SK-N-MC (cell line): ENCODE results near the gene DPM1.
"Not testable (repeated sequence)": the region's sequence is repeated elsewhere in the genome, so short reads cannot be mapped to it uniquely, and the experiment has no call there.

Source experiments
- DNase-seq: peaks from one replicate; pipeline ENCODE4 v3.0.0-alpha.2; 2011; ENCODE audit warnings: low read depth, low spot score
- H3K27ac ChIP-seq: fragments of 200-600 bp; sonication (generic); 2 replicates; pipeline ENCODE4 v1.5.1; 2016; ENCODE audit warnings: mixed run types
- H3K36me3 ChIP-seq: fragments of 200-600 bp; sonication (generic); 2 replicates; pipeline ENCODE4 v1.6.1; 2017; ENCODE audit warnings: antibody characterized with exemption, low read length, mixed read lengths; ENCODE audit not compliant: insufficient read depth
- H3K4me3 ChIP-seq: fragments of 200-600 bp; sonication (generic); 2 replicates; pipeline ENCODE4 v1.5.1; 2016
- H3K9ac ChIP-seq: fragments of 200-600 bp; sonication (generic); 2 replicates; pipeline ENCODE4 v1.8.0; 2017; ENCODE audit warnings: mixed run types, mixed read lengths; ENCODE audit not compliant: insufficient read length
- H3K9me3 ChIP-seq: fragments of 200-600 bp; sonication (generic); 2 replicates; pipeline ENCODE4 v1.6.1; 2017; ENCODE audit warnings: low read depth, mild to moderate bottlenecking, antibody characterized with exemption, low read length, moderate library complexity, mixed read lengths
- EZH2 ChIP-seq: fragments of 200-600 bp; sonication (generic); IDR thresholded peaks from one replicate; pipeline ENCODE4 v1.6.1; 2017; ENCODE audit warnings: antibody characterized with exemption
- FOXP2 ChIP-seq: optimal IDR thresholded peaks from 2 replicates; pipeline ENCODE3; 2011; ENCODE audit warnings: mild to moderate bottlenecking, moderate library complexity; ENCODE audit not compliant: insufficient read depth; ENCODE audit errors: extremely low read length, control extremely low read depth
- POLR2AphosphoS5 ChIP-seq: IDR thresholded peaks from 2 replicates; pipeline ENCODE4 v1.6.1; 2012; ENCODE audit warnings: mild to moderate bottlenecking, low read depth, low read length, borderline replicate concordance

The DPM1 gene

DNA sequence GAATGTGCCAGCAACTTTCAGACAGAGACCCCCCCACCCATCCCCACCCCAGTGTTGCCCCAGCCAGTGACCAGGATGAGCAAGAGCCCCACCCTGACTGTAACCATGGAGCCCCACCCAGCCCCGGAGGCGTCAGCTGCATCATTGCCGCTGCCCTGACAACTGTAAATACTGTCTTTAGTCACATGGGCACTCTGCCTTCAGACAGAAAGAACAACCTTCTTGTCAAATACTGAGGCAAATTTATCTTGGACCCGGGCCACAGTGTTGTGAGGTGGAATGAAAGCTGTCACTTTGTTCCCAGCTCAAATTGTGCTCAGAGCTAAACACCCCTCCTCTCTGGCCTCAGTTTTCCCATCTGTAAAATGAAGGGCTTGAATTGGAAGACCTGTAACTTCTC lies 24.0 kb upstream of the DPM1 start:
- Histone ChIP-seq H3K27ac (no peak overlapping the region), H3K4me3 (no peak overlapping the region)
- no peak for DNase-seq

DNA sequence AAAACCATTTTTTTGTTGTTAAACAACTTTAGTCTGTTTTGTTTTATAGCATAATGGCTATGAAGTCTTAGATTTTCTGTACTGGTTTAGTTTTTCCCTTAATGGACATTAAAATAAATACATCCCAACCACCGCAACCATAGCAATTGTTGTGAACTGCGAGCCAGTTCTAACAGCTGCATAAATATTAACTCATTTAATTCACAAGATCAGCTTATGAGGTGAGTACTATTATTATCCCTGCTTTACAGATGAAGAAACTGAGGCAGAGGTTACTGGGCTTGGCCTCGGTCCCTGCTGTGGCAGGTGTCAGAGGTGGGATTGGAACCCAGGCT lies 23.3 kb upstream of the DPM1 start:
- DNase-seq, result no peak
- Histone ChIP-seq H3K27ac (no peak overlapping the region), H3K4me3 (no peak overlapping the region), H3K36me3 (no peaks in the 10 kb centered on the region), H3K9me3 (no peaks in the 10 kb centered on the region), H3K9ac (no peak overlapping the region)
- TF ChIP-seq POLR2AphosphoS5 (no peak), FOXP2 (no peak), EZH2 (no peak)

More for the DNA sequence above, 24.0 kb upstream of the DPM1 start:
- Histone ChIP-seq H3K9ac (no peak overlapping the region), H3K9me3 (no peaks in the 10 kb centered on the region), H3K36me3 (no peaks in the 10 kb centered on the region)
- TF ChIP-seq FOXP2, result no peak
- TF ChIP-seq POLR2AphosphoS5, result no peak
- TF ChIP-seq EZH2, result no peak

- Histone ChIP-seq H3K9ac (no peak overlapping the region), H3K9me3 (no peaks in the 10 kb centered on the region), H3K4me3 (no peak overlapping the region), H3K36me3 (no peaks in the 10 kb centered on the region), H3K27ac (no peak overlapping the region)
- peak; percentile 18 for DNase-seq
- TF ChIP-seq FOXP2, result no peak
- TF ChIP-seq POLR2AphosphoS5, result no peak
- no peak for TF ChIP-seq EZH2
These were observed 22.8 kb upstream of the DPM1 start for GRCh38 chr20:50980851-50981713.

DNA sequence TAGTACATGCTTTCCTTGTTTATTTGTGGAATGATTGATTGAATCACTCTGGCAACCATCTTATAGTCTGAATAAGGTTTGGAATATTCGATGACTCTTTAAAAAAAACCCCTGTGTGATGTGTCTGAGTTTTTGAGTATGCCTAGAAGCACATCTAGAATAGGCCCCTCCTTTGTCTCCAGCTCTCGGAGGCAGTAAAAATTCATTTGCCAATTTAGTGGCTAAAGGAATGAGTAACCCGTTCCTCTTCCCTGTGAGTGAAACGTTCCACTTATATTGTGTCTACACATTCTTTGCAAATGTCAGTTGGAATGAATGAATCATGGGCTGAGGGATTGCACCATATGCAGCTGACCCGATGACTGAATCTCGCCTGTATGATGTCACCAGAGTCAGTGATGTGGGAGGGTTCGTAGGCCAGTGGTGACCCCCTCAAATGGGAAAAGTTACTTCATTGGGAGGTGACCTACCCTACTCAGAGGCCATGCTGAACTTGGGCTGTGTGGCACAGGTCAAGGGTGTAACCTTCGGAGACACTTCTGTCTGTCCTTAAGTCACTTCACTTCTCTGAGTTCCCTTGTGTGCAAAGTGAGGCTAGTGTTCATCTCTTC lies 21.8 kb upstream of the DPM1 start:
- TF ChIP-seq FOXP2, result no peak
- no peak for TF ChIP-seq POLR2AphosphoS5
- no peak for TF ChIP-seq EZH2
- Histone ChIP-seq H3K9ac (no peak overlapping the region), H3K9me3 (no peaks in the 10 kb centered on the region), H3K27ac (no peak overlapping the region), H3K36me3 (no peaks in the 10 kb centered on the region), H3K4me3 (no peak overlapping the region)
- no peak for DNase-seq

GRCh38 chr20:50978533-50978932 lies 20.2 kb upstream of the DPM1 start:
- not testable (repeated sequence) for H3K9ac ChIP-seq, H3K36me3 ChIP-seq, H3K27ac ChIP-seq, H3K4me3 ChIP-seq, H3K9me3 ChIP-seq, DNase-seq

DNA sequence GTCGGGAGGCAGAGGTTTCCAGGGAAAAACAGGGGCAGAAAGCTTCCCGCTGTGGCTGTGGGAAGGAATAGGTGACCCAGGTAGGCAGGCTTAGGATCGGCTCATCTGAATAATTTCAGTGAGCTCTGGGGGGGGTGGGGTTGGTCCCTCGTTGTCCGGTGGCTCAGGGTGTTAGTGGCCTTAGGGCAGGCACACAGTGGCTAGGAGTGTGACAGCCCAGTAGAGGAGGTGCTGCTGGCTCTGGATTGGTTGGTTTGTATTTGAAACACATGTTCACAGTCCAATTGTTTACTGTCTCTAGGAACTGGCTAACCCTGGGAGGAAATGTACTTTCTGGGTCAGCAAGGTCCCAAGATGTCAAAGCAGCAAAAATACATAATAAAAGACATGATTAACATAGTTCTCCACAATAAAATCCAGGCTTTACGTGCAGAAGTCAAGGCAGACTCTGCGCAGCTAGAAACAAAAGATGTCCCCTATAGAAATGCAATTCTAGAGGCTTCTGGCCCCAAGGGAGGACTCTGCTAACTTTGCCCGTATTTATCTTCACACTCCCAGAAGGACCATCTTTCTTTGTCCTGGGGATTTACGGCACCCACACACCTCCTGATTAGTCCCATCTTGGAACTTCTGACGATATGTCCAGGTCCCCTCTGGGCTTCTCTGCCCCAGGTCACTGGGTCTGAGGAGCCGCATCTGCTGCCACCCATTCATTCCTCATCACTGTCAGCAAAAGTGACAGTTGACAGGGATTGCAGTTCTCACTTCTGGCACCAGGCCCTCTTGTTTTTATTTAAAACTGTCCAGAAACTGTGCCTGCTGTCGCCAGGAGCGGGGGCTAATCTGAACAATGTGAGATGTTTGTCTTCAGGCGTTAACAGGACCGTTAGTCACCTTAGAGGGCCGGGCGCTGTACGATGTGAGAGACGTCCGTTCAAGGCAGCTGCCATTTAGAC lies 19.0 kb upstream of the DPM1 start:
- Histone ChIP-seq H3K9ac (no peak overlapping the region), H3K9me3 (no peaks in the 10 kb centered on the region), H3K27ac (no peak overlapping the region), H3K4me3 (no peak overlapping the region), H3K36me3 (no peaks in the 10 kb centered on the region)
- no peak for DNase-seq
- TF ChIP-seq EZH2, result no peak
- no peak for TF ChIP-seq POLR2AphosphoS5
- TF ChIP-seq FOXP2, result no peak

DNA sequence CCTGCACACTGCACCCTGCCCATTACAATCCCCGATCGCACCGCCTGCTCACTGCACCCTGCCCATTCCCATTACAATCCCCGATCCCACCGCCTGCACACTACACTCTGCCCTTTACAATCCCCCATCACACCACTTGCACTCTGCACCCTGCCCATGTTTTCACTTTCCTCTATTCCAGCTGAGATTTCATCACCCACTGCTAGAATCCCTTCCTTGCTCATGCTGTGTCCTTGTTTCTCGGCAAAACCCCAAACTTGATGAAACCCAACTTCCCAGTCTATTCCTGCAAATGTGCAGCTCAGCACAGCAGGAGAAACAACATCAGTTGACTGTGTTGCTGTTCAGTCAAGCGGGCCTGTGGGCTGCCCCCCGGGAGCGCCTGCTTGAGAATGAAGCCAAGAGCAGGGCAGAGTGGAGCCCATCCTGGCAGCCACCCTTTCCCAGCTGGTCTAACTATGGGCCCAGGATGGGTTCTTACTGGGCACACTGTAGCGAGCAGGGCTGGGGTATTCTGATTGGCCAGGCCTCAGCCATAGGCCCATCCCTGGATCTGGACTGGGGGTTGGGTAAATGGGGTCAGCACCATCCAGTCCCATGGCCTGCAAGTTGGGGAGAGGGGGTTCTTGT lies 17.5 kb upstream of the DPM1 start:
- Histone ChIP-seq H3K9me3 (no peaks in the 10 kb centered on the region), H3K36me3 (no peaks in the 10 kb centered on the region), H3K4me3 (no peak overlapping the region), H3K27ac (no peak overlapping the region), H3K9ac (no peak overlapping the region)
- TF ChIP-seq POLR2AphosphoS5, result no peak
- DNase-seq, result no peak

DNA sequence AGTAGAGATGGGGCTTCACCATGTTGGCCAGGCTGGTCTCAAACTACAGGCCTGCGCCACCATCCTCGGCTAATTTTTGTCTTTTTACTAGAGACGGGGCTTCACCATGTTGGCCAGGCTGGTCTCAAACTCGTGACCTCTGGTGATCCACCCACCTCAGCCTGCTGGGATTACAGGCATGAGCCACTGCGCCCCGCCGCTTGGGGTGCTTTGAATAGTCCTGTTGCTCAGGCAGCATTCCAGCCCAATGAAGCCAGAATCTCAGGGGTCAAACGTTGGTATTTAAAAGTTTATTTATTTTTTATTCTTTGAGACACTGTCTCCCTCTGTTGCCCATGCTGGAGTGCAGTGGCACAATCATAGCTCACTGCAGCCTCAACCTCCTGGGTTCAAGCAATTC lies 11.6 kb upstream of the DPM1 start:
- DNase-seq, result no peak
- Histone ChIP-seq H3K9ac (no peak overlapping the region), H3K4me3 (no peak overlapping the region), H3K9me3 (no peaks in the 10 kb centered on the region), H3K36me3 (no peaks in the 10 kb centered on the region), H3K27ac (no peak overlapping the region)
- TF ChIP-seq POLR2AphosphoS5 (no peak), FOXP2 (no peak), EZH2 (no peak)
